AG04449 (cell line): ENCODE results near the gene PLPP3.

Experiments used
- CTCF ChIA-PET: fragments of 350-600 bp; formaldehyde crosslinking; extraction: SDS; loops from one replicate; lab custom pipeline; 2021; ENCODE audit warnings: antibody characterized with exemption; lab: Yijun Ruan, JAX
- POLR2A ChIA-PET: fragments of 400-600, 350-600 bp; formaldehyde crosslinking; extraction: SDS; loops from one replicate; lab custom pipeline; 2020; ENCODE audit warnings: antibody characterized with exemption, inconsistent platforms; lab: Yijun Ruan, JAX
- DNase-seq: peaks from one replicate; pipeline ENCODE4 v3.0.0-alpha.2; 2010; ENCODE audit warnings: low read depth, low spot score
- H3K4me3 ChIP-seq: 2 replicates; pipeline ENCODE4 v1.5.1; 2011; ENCODE audit warnings: low read depth, mild to moderate bottlenecking, control low read depth, low read length
- TF ChIP-seq, protein P1 (sequence below): IDR thresholded peaks from one replicate; pipeline ENCODE4 v1.5.1; 2011; ENCODE audit warnings: mild to moderate bottlenecking, moderate library complexity, low read length, control low read depth, inconsistent platforms; ENCODE audit not compliant: insufficient read depth; ENCODE audit errors: missing control alignments

The PLPP3 gene

DNA sequence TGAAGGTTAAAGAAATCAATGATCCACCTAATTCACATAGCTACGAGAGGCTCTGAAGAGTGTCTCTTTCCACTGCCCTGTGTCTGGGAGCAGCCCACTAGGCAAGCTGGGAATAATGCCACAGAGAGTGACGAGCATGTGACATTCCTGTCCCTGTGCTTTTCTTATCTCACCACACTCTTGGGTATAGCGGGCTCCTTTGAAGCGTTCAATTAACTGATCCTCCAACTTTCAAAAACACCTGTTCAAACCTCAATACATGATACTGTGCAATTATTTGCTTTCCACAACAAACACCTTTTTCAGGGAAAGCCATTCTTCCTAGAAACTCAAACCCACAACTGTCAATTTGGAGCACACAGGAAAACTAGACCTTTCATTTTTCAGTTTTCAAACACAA lies 43.4 kb downstream of the PLPP3 start:
- POLR2A ChIA-PET: no interaction called here
- H3K4me3 ChIP-seq: no peak overlapping the region
- TF ChIP-seq, protein P1, sequence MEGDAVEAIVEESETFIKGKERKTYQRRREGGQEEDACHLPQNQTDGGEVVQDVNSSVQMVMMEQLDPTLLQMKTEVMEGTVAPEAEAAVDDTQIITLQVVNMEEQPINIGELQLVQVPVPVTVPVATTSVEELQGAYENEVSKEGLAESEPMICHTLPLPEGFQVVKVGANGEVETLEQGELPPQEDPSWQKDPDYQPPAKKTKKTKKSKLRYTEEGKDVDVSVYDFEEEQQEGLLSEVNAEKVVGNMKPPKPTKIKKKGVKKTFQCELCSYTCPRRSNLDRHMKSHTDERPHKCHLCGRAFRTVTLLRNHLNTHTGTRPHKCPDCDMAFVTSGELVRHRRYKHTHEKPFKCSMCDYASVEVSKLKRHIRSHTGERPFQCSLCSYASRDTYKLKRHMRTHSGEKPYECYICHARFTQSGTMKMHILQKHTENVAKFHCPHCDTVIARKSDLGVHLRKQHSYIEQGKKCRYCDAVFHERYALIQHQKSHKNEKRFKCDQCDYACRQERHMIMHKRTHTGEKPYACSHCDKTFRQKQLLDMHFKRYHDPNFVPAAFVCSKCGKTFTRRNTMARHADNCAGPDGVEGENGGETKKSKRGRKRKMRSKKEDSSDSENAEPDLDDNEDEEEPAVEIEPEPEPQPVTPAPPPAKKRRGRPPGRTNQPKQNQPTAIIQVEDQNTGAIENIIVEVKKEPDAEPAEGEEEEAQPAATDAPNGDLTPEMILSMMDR: no peak
- CTCF ChIA-PET: no interaction called here
- no peak for DNase-seq

GRCh38 chr1:56535362-56535761 lies 44.0 kb downstream of the PLPP3 start:
- POLR2A ChIA-PET: no interaction called here
- no peak for DNase-seq
- TF ChIP-seq, protein P1: no peak
- no peak overlapping the region for H3K4me3 ChIP-seq
- CTCF ChIA-PET: no interaction called here

DNA sequence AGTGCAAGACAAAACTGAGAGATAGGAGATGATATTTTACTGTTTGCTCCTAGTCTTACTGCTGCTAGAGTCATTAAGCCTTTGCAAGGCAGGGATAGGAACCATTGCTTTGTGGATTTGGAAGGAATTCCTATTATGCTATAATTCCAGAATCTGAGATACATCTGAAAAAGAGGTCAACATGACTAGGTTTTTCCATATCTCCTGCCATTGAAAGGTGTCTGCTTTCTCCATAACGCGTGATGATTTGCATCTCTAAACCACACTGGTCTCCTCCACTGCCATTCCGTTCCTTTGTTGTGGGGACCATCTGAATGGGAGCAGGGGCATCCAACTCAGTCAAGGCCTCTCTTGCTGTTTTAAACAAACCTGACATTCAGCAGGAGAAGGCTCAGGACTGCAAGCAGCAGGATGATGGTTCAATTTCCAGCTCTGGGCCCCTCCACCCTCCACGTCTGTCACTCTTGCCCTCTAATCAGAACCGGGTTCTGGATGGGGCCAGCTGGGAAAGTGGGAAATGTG lies 45.2 kb downstream of the PLPP3 start:
- TF ChIP-seq, protein P1: no peak
- H3K4me3 ChIP-seq: no peak overlapping the region
- DNase-seq: no peak
- ChIA-PET CTCF (no interaction called here), POLR2A (no interaction called here)

DNA sequence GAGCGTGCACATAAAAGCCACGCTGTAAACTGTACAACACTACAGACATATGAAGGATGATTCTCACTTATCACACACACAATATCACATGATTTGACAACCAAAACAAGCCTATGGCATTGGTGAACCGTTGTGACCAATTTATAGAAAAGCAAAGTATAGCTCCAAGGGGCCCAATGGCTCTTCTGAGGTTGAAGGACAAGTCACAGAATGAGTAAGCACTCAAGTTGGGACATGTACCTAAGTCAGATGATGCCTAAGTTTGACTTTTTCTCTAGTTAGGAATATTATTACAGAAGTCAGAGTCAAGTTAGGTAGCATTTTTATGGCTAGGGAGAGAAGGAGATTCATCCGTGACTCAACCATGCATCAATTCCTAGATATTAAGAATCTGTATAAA lies 45.7 kb downstream of the PLPP3 start:
- TF ChIP-seq, protein P1: no peak
- no peak overlapping the region for H3K4me3 ChIP-seq
- CTCF ChIA-PET: no interaction called here
- no peak for DNase-seq
- POLR2A ChIA-PET: no interaction called here

DNA sequence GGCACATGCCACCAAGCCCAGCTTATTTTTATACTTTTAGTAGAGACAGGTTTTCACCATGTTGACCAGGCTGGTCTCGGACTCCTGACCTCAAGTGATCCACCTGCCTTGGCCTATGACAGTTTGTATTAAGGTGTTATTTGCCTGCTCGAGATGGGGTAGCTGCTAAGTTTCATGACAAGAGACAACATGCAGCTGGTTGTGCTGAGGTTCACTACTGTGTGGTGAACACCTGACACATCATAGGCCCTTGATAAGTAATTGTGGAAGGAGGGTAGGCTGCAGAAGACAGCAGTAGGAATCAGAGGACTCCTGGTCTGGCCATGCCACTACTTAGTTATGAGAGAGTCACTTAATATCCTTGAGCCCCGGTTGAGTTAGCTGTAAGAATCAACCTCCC lies 46.2 kb downstream of the PLPP3 start:
- DNase-seq: no peak
- H3K4me3 ChIP-seq: no peak overlapping the region
- POLR2A ChIA-PET: no interaction called here
- CTCF ChIA-PET: no interaction called here
- TF ChIP-seq, protein P1: no peak

DNA sequence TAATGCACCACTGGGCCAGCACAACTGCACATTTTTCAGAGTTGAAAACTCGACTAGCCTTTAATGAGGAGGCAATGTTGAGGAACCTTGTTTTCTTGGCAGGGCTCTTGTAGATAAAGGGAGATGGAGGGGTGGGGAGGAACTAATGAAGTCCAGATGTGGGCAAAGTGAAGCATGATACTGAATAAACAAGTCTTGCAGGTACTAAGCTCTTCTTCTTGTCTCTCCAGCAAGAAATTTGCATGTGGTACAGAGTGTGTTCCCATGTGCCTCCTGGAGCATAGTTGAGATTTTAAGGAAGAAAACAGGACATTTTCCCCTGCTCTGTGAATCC lies 47.0 kb downstream of the PLPP3 start:
- ChIA-PET CTCF (no interaction called here), POLR2A (no interaction called here)
- TF ChIP-seq, protein P1: no peak
- DNase-seq: peak; percentile 9
- H3K4me3 ChIP-seq: no peak overlapping the region
